HG02884 (cell line): ENCODE measurements around the gene MISFA.
"Not testable (repeated sequence)": the region's sequence is repeated elsewhere in the genome, so short reads cannot be mapped to it uniquely, and the experiment has no call there.

Source experiments
- ATAC-seq: cut with Tn5 transposase; IDR thresholded peaks from one replicate; pipeline ENCODE4 v1.9.1; 2021; ENCODE audit warnings: mild to moderate bottlenecking, moderate library complexity; ENCODE audit not compliant: unreplicated experiment

MISFA gene

DNA sequence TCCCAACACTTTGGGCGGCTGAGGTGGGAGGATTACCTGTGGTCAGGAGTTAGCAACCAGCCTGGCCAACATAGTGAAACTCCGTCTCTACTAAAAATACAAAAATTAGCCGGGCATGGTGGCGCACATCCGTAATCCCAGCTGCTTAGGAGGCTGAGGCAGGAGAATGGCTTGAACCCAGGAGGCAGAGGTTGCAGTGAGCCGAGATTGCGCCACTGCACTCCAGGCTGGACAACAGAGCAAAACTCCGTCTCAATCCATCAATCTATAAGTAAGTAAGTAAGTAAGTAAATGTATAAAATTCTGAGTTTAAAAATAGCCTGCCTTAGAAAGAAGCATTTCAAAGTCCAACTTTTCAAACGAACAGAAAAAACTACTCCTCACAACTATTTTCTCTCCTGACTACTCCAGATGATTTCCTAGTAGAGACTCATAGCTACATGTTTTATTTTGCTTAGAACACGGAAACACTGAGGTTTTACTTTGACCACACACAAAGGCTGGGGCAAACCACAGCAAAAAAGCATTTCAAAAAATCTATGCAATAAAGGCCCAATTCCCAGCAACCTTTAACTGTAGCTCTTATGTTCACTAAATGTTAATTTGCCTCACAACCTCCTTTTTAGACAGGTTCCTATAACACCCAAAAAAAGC, 18.2 kb downstream of the MISFA start:
- ATAC-seq: no peak

DNA sequence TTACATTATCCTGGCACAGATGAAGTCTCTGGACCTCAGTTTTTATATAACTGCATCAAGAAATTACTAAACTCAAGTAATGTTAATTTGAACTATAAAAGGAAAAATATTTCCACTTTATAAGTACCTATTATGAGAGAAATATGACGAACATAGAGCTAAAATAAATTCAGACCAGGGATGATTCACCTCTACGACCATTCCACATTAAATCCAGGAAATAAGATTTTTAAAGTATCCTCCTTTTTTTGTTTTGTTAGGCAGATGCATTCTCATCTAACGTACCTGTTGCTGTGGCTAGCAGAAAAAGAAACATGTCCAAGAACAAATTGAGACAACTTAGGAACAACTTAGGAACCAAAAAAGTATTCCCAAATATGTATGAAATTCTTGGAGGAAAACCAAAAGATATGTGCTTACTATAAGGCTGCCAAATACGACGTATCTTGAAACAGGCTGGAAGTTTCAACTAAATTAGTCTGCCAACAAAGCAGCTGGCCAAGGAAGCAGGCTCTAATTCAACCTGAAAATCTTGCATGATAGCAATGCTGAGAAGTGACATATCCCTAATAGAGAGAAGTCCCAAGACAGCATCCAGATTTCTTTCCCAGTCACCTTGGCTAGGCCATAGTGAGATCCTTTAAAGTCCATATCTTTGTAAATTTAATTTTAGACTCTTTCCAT, 18.9 kb downstream of the MISFA start:
- no peak for ATAC-seq

DNA sequence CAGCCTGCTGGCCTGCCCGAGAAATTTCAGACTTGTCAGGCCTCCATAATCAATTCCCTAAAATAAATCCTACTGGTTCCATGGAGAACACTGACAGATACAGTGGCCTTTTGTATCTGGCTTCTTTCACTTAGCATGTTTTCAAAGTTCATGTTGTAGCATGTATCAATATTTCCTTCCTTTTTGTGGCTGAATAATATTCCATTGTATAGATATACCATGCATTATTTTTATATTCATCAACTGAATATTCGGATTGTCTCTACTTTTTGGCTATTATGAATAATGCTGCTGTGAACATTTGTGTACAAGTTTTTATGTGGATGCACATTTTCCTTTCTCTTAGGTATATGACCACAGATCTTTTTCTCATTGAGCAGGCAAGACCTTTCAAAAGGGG, 24.1 kb downstream of the MISFA start:
- no peak for ATAC-seq

DNA sequence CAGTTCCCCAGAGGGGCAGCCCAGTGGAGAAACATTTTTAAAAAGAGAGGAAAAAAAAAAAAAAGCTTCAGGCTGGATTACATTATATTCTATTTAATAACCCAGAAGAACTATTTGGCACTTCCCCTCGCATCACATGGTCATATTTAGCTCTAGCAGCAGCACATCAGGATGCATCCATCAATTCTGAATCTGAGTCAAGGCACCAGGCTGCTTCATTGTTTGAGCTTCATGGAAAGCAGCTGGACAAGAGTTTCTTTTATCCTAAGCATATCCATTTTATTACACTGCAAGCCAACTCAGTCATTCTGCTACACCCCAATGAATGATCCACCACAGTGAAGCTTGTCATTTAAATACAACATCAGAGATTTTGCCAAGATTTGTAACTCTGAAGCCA, 24.6 kb downstream of the MISFA start:
- ATAC-seq: no peak

DNA sequence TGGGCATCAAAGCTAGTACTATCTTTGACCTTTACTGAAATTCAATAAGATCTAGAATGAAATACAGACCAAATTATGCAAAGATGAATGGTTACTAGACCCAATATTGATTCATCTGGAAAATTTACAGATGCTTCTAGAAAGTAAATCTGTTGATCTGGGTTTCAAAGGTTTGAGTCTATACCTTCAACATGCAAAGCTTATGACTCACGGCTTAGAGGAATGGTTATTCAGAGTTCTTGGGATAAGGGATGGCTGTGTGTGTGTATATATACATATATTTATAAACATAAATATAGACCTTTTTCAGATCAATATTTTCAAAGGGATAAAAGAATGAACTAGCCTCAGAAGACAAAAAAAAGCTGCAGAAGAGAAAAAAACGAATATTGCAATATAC, 33.3 kb downstream of the MISFA start:
- no peak for ATAC-seq

DNA sequence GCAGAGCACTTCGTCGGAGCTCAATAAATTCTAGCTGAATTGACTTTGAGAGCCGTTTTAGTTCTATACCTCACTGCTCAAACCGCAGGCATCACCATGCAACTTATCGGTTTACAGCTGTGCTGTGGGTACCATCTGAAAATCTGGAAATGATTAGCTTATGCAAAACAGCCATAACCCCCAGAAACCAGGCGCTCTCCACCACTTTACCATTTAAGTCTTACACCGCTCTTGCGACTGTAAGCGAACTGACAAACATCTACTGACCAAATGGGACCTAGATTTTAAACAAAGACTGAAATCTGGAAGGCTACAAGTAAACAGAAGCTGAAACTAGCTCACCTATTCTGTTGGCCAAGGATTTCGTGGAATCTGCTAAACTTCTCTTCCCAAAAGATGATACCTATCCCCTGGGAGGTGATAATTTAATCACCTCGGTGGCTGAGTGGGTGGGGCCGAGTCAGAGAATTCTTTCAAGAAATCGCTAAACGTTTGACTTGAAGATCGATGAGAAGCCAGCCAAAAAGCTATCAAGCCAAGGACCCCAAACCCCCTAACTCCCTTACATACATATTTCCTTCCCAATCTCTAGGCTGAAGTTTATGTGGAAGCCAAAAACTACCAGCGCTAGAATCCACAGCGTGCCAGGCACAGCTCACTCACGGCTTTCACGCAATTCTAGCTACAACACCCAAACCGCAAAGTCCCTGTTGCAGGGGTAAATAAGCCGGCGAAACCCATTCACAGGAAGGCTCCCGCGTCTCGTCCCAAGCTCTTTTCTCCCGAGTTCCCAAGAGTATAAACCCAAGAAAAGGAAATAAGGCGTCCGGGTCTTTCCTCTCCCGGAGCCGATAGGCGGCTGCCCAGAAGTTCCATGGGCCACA, 33.9 kb downstream of the MISFA start:
- ATAC-seq: peak; percentile 49

DNA sequence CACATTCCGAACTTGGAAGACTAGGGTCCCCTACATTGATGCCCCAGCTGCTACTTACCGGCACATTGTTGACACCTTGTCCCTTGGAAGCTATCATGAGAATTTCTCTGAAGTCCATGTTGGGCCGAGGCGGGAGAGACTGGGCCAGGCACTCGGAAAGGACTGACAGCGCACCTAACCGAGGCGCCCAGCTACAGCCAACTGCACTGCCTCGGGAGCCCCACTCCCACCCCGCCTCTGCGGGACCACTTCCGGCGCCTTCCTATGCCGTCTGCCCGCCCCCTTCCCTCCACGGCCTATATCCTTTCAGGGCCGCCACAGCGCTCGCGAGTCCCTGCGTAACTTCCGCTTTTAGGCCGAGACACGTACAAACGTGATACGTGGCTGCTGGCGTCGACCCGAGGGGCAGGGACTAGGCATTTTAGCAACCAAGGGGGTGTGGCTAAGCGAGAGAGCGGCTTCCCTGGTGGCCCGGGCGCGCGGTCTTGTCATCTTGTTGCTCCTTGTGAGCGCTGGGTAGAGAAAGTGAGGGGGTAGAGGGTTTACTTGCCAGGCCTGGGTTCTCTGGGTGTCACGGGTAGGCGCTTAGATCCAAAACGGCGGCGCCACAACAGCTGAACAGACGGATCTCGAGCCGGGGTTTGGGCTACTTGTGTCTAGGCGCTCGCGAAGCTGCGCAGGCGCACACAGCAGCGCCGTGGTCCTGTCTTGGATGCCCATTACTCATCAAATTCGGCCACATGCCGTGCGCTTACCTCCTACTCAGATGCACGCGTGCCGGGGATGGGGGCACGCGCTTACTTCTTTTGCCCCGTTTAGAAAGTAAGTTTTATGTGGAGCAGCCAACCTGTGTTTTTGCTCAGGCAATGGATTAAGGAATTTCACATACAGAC, 34.8 kb downstream of the MISFA start, which contains the start of gene SPTY2D1:
SPTY2D1 (minus strand) TSS at position 203 of the 893 bp plus-strand sequence; CDS start at position 118, 85 bp downstream.
- ATAC-seq: peak; percentile 94

DNA sequence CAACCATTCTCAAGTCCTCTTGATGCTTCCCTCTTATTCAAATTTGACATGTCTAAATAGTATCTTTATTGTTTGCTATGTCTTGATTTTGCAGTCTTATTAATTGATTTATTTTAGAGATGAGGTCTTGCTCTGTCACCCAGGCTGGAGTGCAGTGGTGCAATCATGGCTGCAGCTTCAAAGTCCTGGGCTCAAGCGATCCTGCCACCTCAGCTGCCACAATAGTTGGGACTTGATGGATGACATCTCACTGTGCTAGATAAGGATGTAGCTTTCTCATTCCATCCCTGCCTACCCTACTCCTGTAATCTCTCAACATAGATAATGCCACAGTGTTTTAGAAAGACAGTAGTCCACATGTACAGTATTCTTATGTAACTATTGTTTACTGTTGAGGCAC, 42.1 kb downstream of the MISFA start:
- ATAC-seq: no peak

DNA sequence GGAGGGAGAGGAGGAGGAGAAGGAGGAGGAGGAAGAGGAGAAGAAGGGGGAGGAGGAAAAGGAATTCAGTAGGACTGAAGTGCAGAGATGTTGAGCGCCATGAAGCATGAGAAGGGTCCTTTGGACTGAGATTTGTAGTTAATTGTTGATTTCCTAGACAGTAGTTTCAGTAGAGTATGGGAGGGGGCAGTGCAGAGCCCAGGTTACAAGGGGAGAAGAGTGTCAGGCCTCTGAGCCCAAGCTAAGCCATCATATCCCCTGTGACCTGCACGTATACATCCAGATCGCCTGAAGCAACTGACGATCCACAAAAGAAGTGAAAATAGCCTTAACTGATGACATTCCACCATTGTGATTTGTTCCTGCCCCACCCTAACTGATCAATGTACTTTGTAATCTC, 43.4 kb downstream of the MISFA start:
- ATAC-seq: not testable (repeated sequence)

DNA sequence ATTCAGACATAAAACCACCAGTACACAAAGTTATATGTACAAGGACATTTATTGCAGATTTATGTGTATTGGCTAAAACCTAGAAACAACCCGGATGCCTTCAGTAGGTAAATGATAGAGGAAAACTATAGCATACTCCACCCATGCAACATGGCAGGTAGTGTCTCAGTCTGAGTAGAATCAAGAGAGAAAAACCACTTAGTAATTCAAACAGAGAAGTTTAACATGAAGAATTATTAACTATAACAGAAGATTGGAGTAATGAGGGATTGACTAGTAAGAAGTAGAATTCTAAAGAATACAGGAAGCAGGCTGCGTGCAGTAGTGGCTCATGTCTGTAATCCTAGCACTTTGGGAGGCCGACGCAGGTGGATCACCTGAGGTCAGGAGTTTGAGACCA, 50.8 kb downstream of the MISFA start:
- no peak for ATAC-seq

DNA sequence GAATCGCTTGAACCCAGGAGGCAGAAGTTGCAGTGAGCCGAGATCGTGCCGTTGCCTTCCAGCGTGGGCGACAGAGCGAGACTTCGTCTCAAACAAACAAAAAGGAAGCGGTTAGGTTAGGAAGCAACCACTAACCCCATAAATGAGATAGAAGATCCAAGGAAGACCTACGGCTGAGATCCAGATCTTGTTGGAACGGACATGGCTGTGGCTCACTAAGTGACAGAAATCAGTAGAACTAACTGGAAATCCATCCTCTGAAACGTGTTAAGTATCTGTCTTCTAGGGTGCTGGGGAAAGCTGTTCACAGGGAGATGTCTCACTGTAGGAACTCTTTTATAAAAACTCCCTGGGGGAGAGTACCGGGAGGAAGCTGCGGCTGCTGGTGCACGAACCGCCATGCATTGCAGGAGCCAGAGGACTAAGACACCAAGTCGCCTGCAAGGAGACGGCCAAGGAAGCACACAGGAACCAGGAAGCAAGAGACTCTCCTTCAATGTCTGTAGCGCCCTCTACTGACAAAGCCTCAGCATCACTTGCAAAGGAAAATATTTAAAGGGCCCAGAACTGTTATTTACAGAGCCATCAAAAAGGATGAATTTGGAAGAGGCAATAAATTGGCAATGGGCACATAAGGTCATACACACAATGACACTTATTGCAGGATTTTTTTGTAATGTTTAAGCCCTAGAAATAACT, 51.4 kb downstream of the MISFA start:
- ATAC-seq: no peak
